Measurements from ENCODE around the gene GDPD5. TPM values are rescaled to one million over a fixed set of nuclear protein-coding genes. Genes with fewer than 3 reads are reported as not detected.
A peak's percentile ranks its signal among the peaks of the same experiment; 100 is the strongest.

Gene GDPD5
- total and polyA plus RNA-seq, 4 experiments from 2014 or later = 11.0 to 160 (median 85.7) TPM

DNA sequence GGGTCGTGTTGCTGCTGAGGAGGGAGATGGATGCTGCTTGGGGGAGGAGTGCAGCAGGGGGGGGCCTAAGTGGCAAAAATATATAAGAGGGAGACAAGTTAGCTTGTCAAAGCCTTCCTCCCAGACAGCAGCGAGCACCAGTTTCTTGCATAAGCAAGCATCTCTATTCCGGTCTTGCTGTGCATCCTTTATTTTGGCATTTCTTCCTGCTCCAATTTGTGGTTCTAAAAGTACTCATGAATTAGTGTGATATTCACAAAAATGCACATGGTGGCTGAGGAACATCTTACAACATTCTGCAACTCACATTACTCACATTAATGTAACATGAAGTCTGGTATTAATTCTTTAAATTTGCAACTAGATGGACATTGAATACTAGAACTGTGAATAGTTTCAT, 32.1 kb downstream of the GDPD5 start:
- H3K36me3 ChIP-seq (ENCODE audit: insufficient read depth, low read length) = no peaks in the 10 kb centered on the region
- H3K27ac ChIP-seq (ENCODE audit: low read depth, low read length) = no peak overlapping the region
- no peak for DNase-seq
- intact Hi-C loops (cut with micrococcal nuclease) = no loop called here
- CTCF ChIA-PET (ENCODE audit: partially characterized antibody) = no interaction called here
- Mint-ChIP-seq H3K4me3 (peak overlapping the region in 1 of 8 donors; percentile 40), H3K4me1 (peaks cover 17 to 59% (median 29%) of the 10 kb centered on the region in 4 donors), H3K9me3 (no peaks in the 10 kb centered on the region), H3K27ac (peak overlapping the region in 5 of 7 donors; percentile 24 to 87 (median 69)), H3K36me3 (peaks cover 5 to 6% of the 10 kb centered on the region in 2 donors), H3K27me3 (no peaks in the 10 kb centered on the region)
- POLR2A ChIA-PET (ENCODE audit: partially characterized antibody) = no interaction called here
- H3K9me3 ChIP-seq (ENCODE audit: control insufficient read depth in 1 of 2, low read length in 2 of 2) = no peaks in the 10 kb centered on the region
- H3K27me3 ChIP-seq (ENCODE audit: insufficient read depth, low read length) = no peaks in the 10 kb centered on the region
- peaks cover 30% of the 10 kb centered on the region for H3K4me1 ChIP-seq (ENCODE audit: insufficient read depth, low read length)
- H3K4me3 ChIP-seq (ENCODE audit: low read length in 2 of 2) = no peak overlapping the region

GRCh38 chr11:75492181-75492820, 33.4 kb downstream of the GDPD5 start:
- ChIA-PET CTCF (ENCODE audit: partially characterized antibody) (interaction anchor here (1.2 to 1.5 kb wide), 4 partner anchors 10 to 40 kb away, joined by 3 read pairs; partner anchors contain the start of gene GDPD5), POLR2A (ENCODE audit: partially characterized antibody) (interaction anchor here (0.6 to 1.2 kb wide), 5 partner anchors 16 to 39 kb away, joined by 3 to 6 read pairs (median 4); partner anchors contain the start of gene GDPD5)
- Histone ChIP-seq H3K36me3 (ENCODE audit: insufficient read depth, low read length) (no peaks in the 10 kb centered on the region), H3K27ac (ENCODE audit: low read depth, low read length) (peak overlapping the region; percentile 42), H3K9me3 (ENCODE audit: control insufficient read depth in 1 of 2, low read length in 2 of 2) (no peaks in the 10 kb centered on the region), H3K4me1 (ENCODE audit: insufficient read depth, low read length) (peaks cover 30% of the 10 kb centered on the region), H3K27me3 (ENCODE audit: insufficient read depth, low read length) (no peaks in the 10 kb centered on the region), H3K4me3 (ENCODE audit: low read length in 2 of 2) (peak overlapping the region; percentile 23 to 31)
- Mint-ChIP-seq H3K36me3 (peaks cover 8 to 10% of the 10 kb centered on the region in 2 donors), H3K27ac (peak overlapping the region; percentile 75 to 88 (median 84)), H3K27me3 (no peaks in the 10 kb centered on the region), H3K4me1 (peaks cover 17 to 53% (median 29%) of the 10 kb centered on the region in 4 donors), H3K9me3 (no peaks in the 10 kb centered on the region), H3K4me3 (peak overlapping the region; percentile 29 to 78 (median 54))
- intact Hi-C loops (cut with micrococcal nuclease) = loop anchor here (1.0 kb wide), 2 partner anchors 16 to 33 kb away; partner anchors contain the start of gene GDPD5
- peak; percentile 29 to 85 (median 46) for DNase-seq

DNA sequence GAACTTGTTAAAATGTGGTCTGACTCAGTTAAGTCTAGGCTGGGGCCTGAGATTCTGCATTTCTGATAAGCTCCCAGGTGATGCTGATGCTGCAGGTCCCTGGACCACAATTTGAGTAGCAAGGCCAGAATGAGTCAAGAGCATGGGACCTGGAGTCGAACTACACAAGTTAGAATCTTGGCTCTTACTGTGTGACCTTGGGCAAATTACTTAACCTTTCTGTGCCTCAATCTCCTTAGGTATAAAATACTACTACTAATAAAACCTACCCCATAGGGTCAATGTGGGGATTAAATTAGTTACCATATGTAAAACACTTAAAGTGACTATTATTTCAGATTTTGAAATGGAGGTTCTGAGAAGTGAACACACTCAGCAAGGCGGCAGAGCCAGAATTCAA, 34.3 kb downstream of the GDPD5 start:
- no peaks in the 10 kb centered on the region for H3K9me3 Mint-ChIP-seq
- Histone ChIP-seq H3K27ac (ENCODE audit: low read depth, low read length) (no peak overlapping the region), H3K4me3 (ENCODE audit: low read length in 2 of 2) (no peak overlapping the region), H3K4me1 (ENCODE audit: insufficient read depth, low read length) (peaks cover 30% of the 10 kb centered on the region), H3K27me3 (ENCODE audit: insufficient read depth, low read length) (no peaks in the 10 kb centered on the region), H3K9me3 (ENCODE audit: control insufficient read depth in 1 of 2, low read length in 2 of 2) (no peaks in the 10 kb centered on the region), H3K36me3 (ENCODE audit: insufficient read depth, low read length) (no peaks in the 10 kb centered on the region)
- no peaks in the 10 kb centered on the region for H3K27me3 Mint-ChIP-seq
- CTCF ChIA-PET (ENCODE audit: partially characterized antibody) = interaction anchor here (1.2 to 1.5 kb wide), 2 partner anchors 34 to 41 kb away, joined by 3 read pairs; partner anchors contain the start of gene GDPD5
- intact Hi-C loops (cut with micrococcal nuclease) = no loop called here
- H3K27ac Mint-ChIP-seq = peak overlapping the region in 2 of 7 donors; percentile 46 to 56
- no peak for DNase-seq
- H3K36me3 Mint-ChIP-seq = peaks cover 8 to 10% of the 10 kb centered on the region in 2 donors
- peaks cover 18 to 45% (median 30%) of the 10 kb centered on the region in 4 donors for H3K4me1 Mint-ChIP-seq
- POLR2A ChIA-PET (ENCODE audit: partially characterized antibody) = interaction anchor here (1.1 to 1.2 kb wide), 3 partner anchors 17 to 40 kb away, joined by 3 to 5 read pairs (median 4); no protein-coding TSS in a partner anchor
- peak overlapping the region in 1 of 8 donors; percentile 68 for H3K4me3 Mint-ChIP-seq

DNA sequence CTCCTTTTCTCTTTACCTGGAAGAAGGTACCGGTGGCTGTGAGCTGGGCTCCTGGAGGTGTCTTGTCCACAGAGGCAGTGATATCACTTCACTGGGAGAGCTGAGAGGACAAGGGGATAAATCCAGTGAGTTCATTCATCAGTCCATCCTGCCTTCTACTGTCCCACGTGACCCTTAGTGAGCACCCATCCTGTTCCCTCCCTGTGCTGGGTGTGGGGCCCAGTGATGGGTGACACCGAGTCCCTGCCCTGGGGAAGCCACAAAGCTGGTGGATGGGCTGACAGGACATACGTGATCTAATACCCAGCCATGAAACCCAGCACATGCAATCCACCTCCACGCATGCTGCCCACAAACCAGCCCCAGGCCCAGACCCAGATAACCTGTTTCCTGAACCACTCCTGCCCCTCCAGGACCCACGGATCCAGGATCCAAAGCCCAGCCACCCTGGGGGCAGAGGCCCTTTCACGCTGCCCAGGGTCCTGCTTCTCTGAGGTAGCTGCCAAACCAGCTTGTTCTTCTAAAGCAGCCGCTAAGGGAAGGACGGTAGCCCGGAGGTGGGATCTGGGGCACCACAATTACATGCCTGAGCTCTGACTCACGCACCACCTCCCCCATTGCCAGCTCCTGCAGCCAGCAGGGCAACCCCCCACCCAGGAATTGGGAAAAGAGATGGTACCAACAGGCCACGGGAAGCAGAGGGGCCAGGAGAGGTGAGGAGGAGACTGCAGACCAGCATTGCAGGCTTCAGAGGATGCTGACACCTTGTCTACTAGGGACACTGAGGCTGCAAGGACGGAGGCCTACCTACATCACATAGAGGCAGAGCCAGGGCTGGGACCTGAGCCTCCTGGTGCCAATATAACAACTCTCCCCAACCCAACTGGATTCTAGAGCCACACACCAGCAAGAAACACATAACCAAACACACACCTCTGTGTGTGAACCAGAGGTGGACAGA, 35.2 kb downstream of the GDPD5 start:
- Mint-ChIP-seq H3K36me3 (peaks cover 9 to 10% of the 10 kb centered on the region in 2 donors), H3K27ac (peak overlapping the region in 4 of 7 donors; percentile 22 to 72 (median 42)), H3K4me1 (peaks cover 16 to 43% (median 29%) of the 10 kb centered on the region in 4 donors), H3K27me3 (no peaks in the 10 kb centered on the region), H3K4me3 (peak overlapping the region in 1 of 8 donors; percentile 22), H3K9me3 (no peaks in the 10 kb centered on the region)
- no peak for DNase-seq
- Histone ChIP-seq H3K27me3 (ENCODE audit: insufficient read depth, low read length) (no peaks in the 10 kb centered on the region), H3K9me3 (ENCODE audit: control insufficient read depth in 1 of 2, low read length in 2 of 2) (no peaks in the 10 kb centered on the region), H3K4me1 (ENCODE audit: insufficient read depth, low read length) (peaks cover 30% of the 10 kb centered on the region), H3K36me3 (ENCODE audit: insufficient read depth, low read length) (no peaks in the 10 kb centered on the region), H3K27ac (ENCODE audit: low read depth, low read length) (no peak overlapping the region), H3K4me3 (ENCODE audit: low read length in 2 of 2) (no peak overlapping the region)
- CTCF ChIA-PET (ENCODE audit: partially characterized antibody) = interaction anchor here (1.1 to 1.2 kb wide), 2 partner anchors 15 to 45 kb away, joined by 3 to 5 read pairs; no protein-coding TSS in a partner anchor
- POLR2A ChIA-PET (ENCODE audit: partially characterized antibody) = no interaction called here
- intact Hi-C loops (cut with micrococcal nuclease) = no loop called here

DNA sequence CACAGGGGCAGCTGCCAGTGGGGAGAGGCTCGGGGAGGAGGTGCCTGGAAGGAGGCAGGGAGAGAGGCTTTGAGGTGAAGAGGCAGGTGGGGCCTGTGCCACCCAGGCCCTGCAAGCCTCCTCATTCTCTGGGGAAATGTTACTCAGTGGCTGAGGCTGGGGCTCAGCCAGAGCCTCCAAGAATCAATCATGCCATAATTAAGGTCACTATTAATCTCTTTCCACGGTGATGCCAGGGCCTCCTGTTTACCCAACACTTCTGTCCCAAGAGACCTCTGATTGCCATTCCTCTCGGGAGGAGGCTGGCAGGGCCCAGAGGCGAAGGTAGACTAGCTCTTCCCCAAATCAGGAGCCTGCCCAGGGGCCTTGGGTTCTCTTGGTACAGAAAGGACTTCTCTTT, 38.4 kb downstream of the GDPD5 start:
- peaks cover 12 to 35% (median 21%) of the 10 kb centered on the region in 4 donors for H3K4me1 Mint-ChIP-seq
- POLR2A ChIA-PET (ENCODE audit: partially characterized antibody) = no interaction called here
- no peak for DNase-seq
- intact Hi-C loops (cut with micrococcal nuclease) = no loop called here
- Histone ChIP-seq H3K27ac (ENCODE audit: low read depth, low read length) (no peak overlapping the region), H3K4me1 (ENCODE audit: insufficient read depth, low read length) (peaks cover 23% of the 10 kb centered on the region), H3K36me3 (ENCODE audit: insufficient read depth, low read length) (no peaks in the 10 kb centered on the region), H3K9me3 (ENCODE audit: control insufficient read depth in 1 of 2, low read length in 2 of 2) (no peaks in the 10 kb centered on the region), H3K4me3 (ENCODE audit: low read length in 2 of 2) (no peak overlapping the region), H3K27me3 (ENCODE audit: insufficient read depth, low read length) (no peaks in the 10 kb centered on the region)
- H3K9me3 Mint-ChIP-seq = no peaks in the 10 kb centered on the region
- H3K27me3 Mint-ChIP-seq = no peaks in the 10 kb centered on the region
- CTCF ChIA-PET (ENCODE audit: partially characterized antibody) = interaction anchor here (0.8 to 1.7 kb wide), 2 partner anchors 12 to 45 kb away, joined by 3 to 5 read pairs; no protein-coding TSS in a partner anchor
- H3K27ac Mint-ChIP-seq = peak overlapping the region in 3 of 7 donors; percentile 40 to 70 (median 42)
- peaks cover 10 to 19% of the 10 kb centered on the region in 2 donors for H3K36me3 Mint-ChIP-seq
- H3K4me3 Mint-ChIP-seq = no peak overlapping the region

DNA sequence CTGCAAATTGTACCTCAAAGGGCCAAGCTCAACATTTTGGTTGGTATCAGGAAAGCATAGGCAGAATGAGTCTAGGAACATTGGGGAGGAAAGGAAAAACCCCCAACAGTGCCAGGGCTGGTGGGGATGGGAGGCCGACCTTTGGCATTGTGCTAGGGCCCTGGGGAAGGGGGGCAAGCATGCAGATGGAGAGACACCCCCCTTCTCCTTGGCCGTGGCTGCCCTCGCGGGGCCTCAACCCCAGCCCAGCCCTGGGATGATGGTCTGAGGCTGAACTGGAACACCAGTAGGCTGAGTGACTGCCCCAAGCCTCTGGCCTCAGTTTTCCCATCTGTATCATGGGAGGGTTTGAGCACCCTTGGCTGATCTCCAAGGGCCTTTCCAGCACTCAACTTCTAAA, 40.0 kb downstream of the GDPD5 start:
- H3K36me3 Mint-ChIP-seq = peaks cover 10 to 21% of the 10 kb centered on the region in 2 donors
- no peaks in the 10 kb centered on the region for H3K36me3 ChIP-seq (ENCODE audit: insufficient read depth, low read length)
- no peaks in the 10 kb centered on the region for H3K9me3 ChIP-seq (ENCODE audit: control insufficient read depth in 1 of 2, low read length in 2 of 2)
- H3K9me3 Mint-ChIP-seq = no peaks in the 10 kb centered on the region
- intact Hi-C loops (cut with micrococcal nuclease) = no loop called here
- no peak overlapping the region for H3K27ac ChIP-seq (ENCODE audit: low read depth, low read length)
- H3K4me1 ChIP-seq (ENCODE audit: insufficient read depth, low read length) = peaks cover 7% of the 10 kb centered on the region
- no peaks in the 10 kb centered on the region for H3K27me3 Mint-ChIP-seq
- H3K27me3 ChIP-seq (ENCODE audit: insufficient read depth, low read length) = no peaks in the 10 kb centered on the region
- ChIA-PET POLR2A (ENCODE audit: partially characterized antibody) (no interaction called here), CTCF (ENCODE audit: partially characterized antibody) (interaction anchor here (0.7 to 1.7 kb wide), 2 partner anchors 37 to 47 kb away, joined by 4 to 5 read pairs; no protein-coding TSS in a partner anchor)
- H3K27ac Mint-ChIP-seq = peak overlapping the region in 2 of 7 donors; percentile 27 to 51
- peaks cover 9 to 20% (median 10%) of the 10 kb centered on the region in 4 donors for H3K4me1 Mint-ChIP-seq
- no peak overlapping the region for H3K4me3 Mint-ChIP-seq
- no peak for DNase-seq
- H3K4me3 ChIP-seq (ENCODE audit: low read length in 2 of 2) = no peak overlapping the region

Data from CD4-positive, alpha-beta memory T cell (primary cell).